Esophagus (tissue), 2 donors: ENCODE results near the gene RCBTB2. TPM values are rescaled to one million over a fixed set of nuclear protein-coding genes. Genes with fewer than 3 reads are reported as not detected.

Experiments
- H3K27ac ChIP-seq, 2 donors: one replicate each; pipeline ENCODE4 v1.5.1; 2013; ENCODE audit warnings: low read depth in 2 of 2, mild to moderate bottlenecking in 2 of 2, inconsistent platforms in 1 of 2, low read length in 1 of 2, moderate library complexity in 1 of 2
- H3K27me3 ChIP-seq, 2 donors: one replicate each; pipeline ENCODE4 v1.6.1; 2013; ENCODE audit warnings: low read length in 2 of 2, control low read depth in 1 of 2, mild to moderate bottlenecking in 1 of 2; ENCODE audit not compliant: insufficient read depth in 2 of 2, control insufficient read depth in 1 of 2
- H3K36me3 ChIP-seq, 2 donors: one replicate each; pipeline ENCODE4 v1.6.1; 2013; ENCODE audit warnings: low read length in 1 of 2; ENCODE audit not compliant: control insufficient read depth in 2 of 2, insufficient read depth in 2 of 2
- H3K4me1 ChIP-seq, 2 donors: one replicate each; pipeline ENCODE4 v1.6.1; 2013; ENCODE audit warnings: low read length in 1 of 2; ENCODE audit not compliant: control insufficient read depth in 2 of 2, insufficient read depth in 2 of 2
- H3K4me3 ChIP-seq, 2 donors: one replicate each; pipeline ENCODE4 v1.5.1; 2013; ENCODE audit warnings: low read length in 2 of 2, mild to moderate bottlenecking in 2 of 2, low read depth in 1 of 2, moderate library complexity in 1 of 2
- H3K9me3 ChIP-seq, 2 donors: one replicate each; pipeline ENCODE4 v1.6.1; 2013; ENCODE audit warnings: mild to moderate bottlenecking in 2 of 2, low read depth in 1 of 2, low read length in 1 of 2, moderate library complexity in 1 of 2; ENCODE audit not compliant: control insufficient read depth in 2 of 2, insufficient read depth in 1 of 2
- WGBS, 2 donors: extraction: QIAGEN DNeasy Blood & Tissue Kit; methylation state at CpG; one replicate each; pipeline ENCODE4 v1.1.7; 2013; 5-methylcytosine and 5-hydroxymethylcytosine counted together
- polyA plus RNA-seq, 2 donors: library from polyadenylated mRNA; stranded (reverse); fragments of 200-250 nt; gene quantifications; one replicate each; pipeline ENCODE4 v1.2.3, GENCODE V29; 2013
- donor health status: healthy with polysubstance abuse.
- donor health status: Bipolar disorder and iron deficiency.

The RCBTB2 gene
- polyA plus RNA-seq, 2 donors, result 8.7 to 15.0 TPM

DNA sequence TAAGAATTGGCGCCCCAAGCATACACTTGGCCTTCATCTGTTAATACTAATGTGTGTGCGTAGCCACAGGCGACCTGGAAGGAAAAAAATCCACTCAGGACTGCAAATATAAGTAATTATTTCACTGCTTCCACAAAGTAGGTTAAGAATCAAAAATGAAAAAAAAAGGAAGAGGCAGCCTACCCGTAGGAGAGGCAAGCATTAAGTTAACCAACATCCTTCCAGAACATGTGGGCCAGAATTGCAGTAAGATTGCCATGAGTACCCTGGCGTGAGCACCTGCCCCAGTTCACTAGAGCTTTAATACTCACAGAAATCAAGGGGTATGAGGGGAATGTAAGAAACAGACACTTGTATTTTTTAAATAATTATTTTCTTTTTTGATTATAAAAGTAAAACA is 22.2 kb downstream of the RCBTB2 start:
- 84 to 89% methylated on average over 5 of the region's 5 CpGs for WGBS, 2 donors
- H3K27me3 ChIP-seq, result no peaks in the 10 kb centered on the region
- H3K4me1 ChIP-seq, result peaks cover 5 to 13% of the 10 kb centered on the region in 2 donors

DNA sequence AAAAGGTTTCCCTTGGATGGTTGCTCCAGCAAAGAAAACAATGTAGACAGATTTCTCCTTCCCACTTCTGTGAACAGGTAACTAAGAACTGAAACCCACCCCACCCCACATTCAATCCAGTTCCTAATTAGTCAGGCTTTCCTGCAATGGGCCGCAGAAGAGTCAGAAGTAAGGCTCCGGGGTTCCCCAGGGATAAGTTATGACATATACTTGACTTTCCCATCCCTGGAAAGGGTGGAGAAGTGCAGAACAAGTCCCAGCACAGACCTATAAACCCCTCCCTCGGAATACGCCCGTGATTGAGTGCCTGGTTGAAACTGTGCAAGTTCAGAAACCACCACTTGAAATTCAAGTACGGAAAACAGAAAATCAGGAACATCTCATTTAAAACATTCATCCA is 24.9 kb downstream of the RCBTB2 start:
- H3K4me1 ChIP-seq, result peaks cover 5 to 16% of the 10 kb centered on the region in 2 donors
- no peaks in the 10 kb centered on the region for H3K27me3 ChIP-seq
- H3K36me3 ChIP-seq, result peaks cover 2% of the 10 kb centered on the region in 2 donors
- 45 to 69% methylated on average over 6 of the region's 6 CpGs for WGBS, 2 donors
- peak overlapping the region; percentile 75 to 81 for H3K27ac ChIP-seq
- no peaks in the 10 kb centered on the region for H3K9me3 ChIP-seq
- no peak overlapping the region for H3K4me3 ChIP-seq

More for the DNA sequence above, 22.2 kb downstream of the RCBTB2 start:
- no peak overlapping the region for H3K4me3 ChIP-seq
- peaks cover 2% of the 10 kb centered on the region in 2 donors for H3K36me3 ChIP-seq
- H3K9me3 ChIP-seq, result no peaks in the 10 kb centered on the region
- H3K27ac ChIP-seq, result no peak overlapping the region

- WGBS, 2 donors, result 48 to 61% methylated on average over 10 of the region's 10 CpGs
- H3K9me3 ChIP-seq, result no peaks in the 10 kb centered on the region
- peaks cover 5 to 16% of the 10 kb centered on the region in 2 donors for H3K4me1 ChIP-seq
- H3K36me3 ChIP-seq, result peaks cover 0 to 2% of the 10 kb centered on the region in 2 donors
- no peak overlapping the region for H3K4me3 ChIP-seq
- peak overlapping the region; percentile 93 to 97 for H3K27ac ChIP-seq
- no peaks in the 10 kb centered on the region for H3K27me3 ChIP-seq
Observed at GRCh38 chr13:48507021-48507420, 25.9 kb downstream of the RCBTB2 start.

DNA sequence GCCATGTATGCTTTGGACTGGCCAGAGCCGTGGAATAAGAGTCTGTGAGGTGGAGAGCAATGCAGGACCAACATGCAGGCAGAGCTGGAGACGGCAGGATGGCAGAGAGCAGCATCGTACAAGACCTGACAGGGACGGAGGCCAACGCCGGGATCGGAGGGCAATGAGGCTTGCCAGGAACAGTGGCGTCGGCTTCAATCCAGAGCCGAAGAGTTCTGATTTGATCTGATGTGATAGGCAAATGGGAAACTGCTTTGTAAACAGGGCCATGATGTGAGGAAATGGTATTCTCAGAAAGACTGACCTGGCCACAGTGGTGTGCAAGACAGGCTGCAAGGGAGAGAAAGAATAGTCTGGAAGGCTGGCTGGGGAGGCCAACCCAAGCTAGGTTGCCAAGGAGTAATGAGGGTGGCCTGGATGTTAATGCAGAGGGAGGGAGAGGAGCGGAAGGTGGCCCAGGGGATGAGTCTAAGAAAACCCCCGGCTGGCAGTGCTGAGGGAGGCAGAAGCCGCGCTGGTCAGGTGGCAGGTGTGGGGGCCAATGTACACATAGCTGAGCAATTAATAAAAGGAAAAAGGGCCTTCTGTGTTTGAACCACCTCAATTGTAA is 26.7 kb downstream of the RCBTB2 start:
- Histone ChIP-seq H3K4me3 (no peak overlapping the region), H3K9me3 (no peaks in the 10 kb centered on the region), H3K27ac (peak overlapping the region; percentile 93 to 97), H3K27me3 (no peaks in the 10 kb centered on the region), H3K4me1 (peaks cover 2 to 16% of the 10 kb centered on the region in 2 donors), H3K36me3 (no peaks in the 10 kb centered on the region)
- WGBS, 2 donors, result 42 to 63% methylated on average over 14 of the region's 14 CpGs

DNA sequence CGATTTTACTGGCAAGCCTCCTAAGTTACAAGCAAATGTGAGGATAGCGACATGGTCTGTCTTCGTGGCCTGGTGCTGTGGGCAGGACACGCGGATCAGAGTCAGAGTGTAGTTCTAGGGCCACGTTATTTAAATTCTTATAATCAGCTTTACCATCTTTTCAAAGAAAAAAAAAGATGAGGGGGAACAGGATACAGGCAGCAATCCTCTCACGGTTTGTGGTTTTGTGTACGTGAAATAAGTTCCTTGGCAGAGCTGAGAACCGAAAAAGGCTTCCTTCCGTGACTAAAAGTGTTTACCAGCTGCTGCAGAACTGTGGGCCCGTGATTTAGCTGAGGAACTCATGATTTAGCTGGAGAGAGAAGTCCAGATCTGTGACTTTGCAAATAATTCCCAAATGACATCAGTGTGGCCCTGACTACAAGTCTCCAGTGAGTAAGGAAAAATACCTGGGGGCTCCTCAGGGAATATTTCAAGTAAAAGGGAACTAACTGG is 27.2 kb downstream of the RCBTB2 start:
- Histone ChIP-seq H3K36me3 (no peaks in the 10 kb centered on the region), H3K27ac (peak overlapping the region; percentile 93 to 97), H3K27me3 (no peaks in the 10 kb centered on the region), H3K9me3 (no peaks in the 10 kb centered on the region), H3K4me1 (peaks cover 2 to 16% of the 10 kb centered on the region in 2 donors), H3K4me3 (no peak overlapping the region)
- 34 to 54% methylated on average over 11 of the region's 11 CpGs for WGBS, 2 donors

DNA sequence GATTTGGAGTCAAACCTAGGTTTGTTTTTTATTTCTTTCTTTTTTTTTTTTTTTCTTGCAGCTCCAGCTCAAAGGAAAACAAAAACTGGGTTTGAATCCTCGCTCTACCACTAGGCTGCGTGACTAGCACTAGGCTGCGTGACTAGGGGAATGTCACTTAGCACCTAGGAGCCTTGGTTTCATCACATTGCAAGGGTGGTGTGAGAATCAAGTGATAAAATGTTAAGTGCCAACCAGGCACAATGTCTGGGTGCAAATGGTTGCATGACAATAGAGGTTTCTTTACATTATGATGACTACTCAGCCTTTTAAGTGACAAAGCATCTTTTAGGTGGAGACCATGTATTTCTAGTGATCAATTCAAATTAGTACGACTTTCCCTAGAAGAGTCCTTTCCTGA is 27.9 kb downstream of the RCBTB2 start:
- Histone ChIP-seq H3K4me3 (no peak overlapping the region), H3K36me3 (no peaks in the 10 kb centered on the region), H3K27ac (peak overlapping the region; percentile 93 to 97), H3K9me3 (no peaks in the 10 kb centered on the region), H3K27me3 (no peaks in the 10 kb centered on the region), H3K4me1 (peaks cover 2 to 16% of the 10 kb centered on the region in 2 donors)
- 57 to 74% methylated on average over 4 of the region's 4 CpGs for WGBS, 2 donors

GRCh38 chr13:48504606-48505005 is 28.3 kb downstream of the RCBTB2 start:
- Histone ChIP-seq H3K36me3 (no peaks in the 10 kb centered on the region), H3K27me3 (no peaks in the 10 kb centered on the region), H3K4me3 (no peak overlapping the region), H3K9me3 (no peaks in the 10 kb centered on the region), H3K27ac (peak overlapping the region; percentile 93 to 97), H3K4me1 (peaks cover 2 to 16% of the 10 kb centered on the region in 2 donors)
- WGBS, 2 donors, result 58 to 71% methylated on average over 8 of the region's 8 CpGs

- WGBS, 2 donors, result 91 to 95% methylated on average over 19 of the region's 19 CpGs
- H3K27me3 ChIP-seq, result no peaks in the 10 kb centered on the region
- no peaks in the 10 kb centered on the region for H3K9me3 ChIP-seq
- H3K36me3 ChIP-seq, result peaks cover 0 to 3% of the 10 kb centered on the region in 2 donors
- peaks cover 2 to 11% of the 10 kb centered on the region in 2 donors for H3K4me1 ChIP-seq
- peak overlapping the region in 1 of 2 donors; percentile 35 for H3K27ac ChIP-seq
- H3K4me3 ChIP-seq, result no peak overlapping the region
Observed at GRCh38 chr13:48502601-48503319, 30.1 kb downstream of the RCBTB2 start.

DNA sequence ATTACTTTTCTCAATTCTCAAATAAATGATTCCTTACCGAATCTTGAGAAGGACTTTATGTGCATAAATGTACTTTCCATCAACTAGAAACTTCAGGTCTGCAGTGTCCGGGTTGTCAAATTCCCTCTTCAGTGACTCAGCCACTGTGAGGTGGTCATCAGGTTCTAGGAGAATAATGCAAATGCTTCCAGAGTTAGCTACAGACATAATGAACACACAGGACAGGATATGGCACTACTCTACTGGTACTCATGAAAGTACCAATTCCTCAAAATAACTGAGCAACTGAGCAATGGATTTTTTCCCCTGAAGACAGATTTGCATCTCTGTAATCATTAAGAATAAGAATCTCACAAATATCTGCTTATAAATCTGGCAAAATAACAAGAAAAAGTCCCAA is 31.2 kb downstream of the RCBTB2 start:
- H3K27me3 ChIP-seq, result no peaks in the 10 kb centered on the region
- H3K9me3 ChIP-seq, result no peaks in the 10 kb centered on the region
- WGBS, 2 donors, result 82 to 86% methylated on average over 2 of the region's 2 CpGs
- peaks cover 0 to 3% of the 10 kb centered on the region in 2 donors for H3K36me3 ChIP-seq
- H3K27ac ChIP-seq, result no peak overlapping the region
- H3K4me1 ChIP-seq, result peaks cover 2 to 9% of the 10 kb centered on the region in 2 donors
- H3K4me3 ChIP-seq, result no peak overlapping the region
